WTC11 (cell line): Measurements from ENCODE around the gene ZNF853.

ENCODE experiments used
- ATF3 ChIP-seq: sonication (generic); formaldehyde crosslinking; conservative IDR thresholded peaks from 2 replicates; pipeline ENCODE4 v1.8.1; 2022; ENCODE audit warnings: mild to moderate bottlenecking, missing genetic modification reagents
- CTCF ChIP-seq: fragments of 200-600 bp; IDR thresholded peaks from 2 replicates; pipeline ENCODE4 v1.8.0; 2022; ENCODE audit warnings: antibody characterized with exemption
- ESRRA ChIP-seq: sonication (generic); formaldehyde crosslinking; IDR thresholded peaks from 2 replicates; pipeline ENCODE4 v1.8.1; 2022; ENCODE audit warnings: mild to moderate bottlenecking, missing genetic modification reagents, borderline replicate concordance
- JUN ChIP-seq: sonication (generic); formaldehyde crosslinking; IDR thresholded peaks from 2 replicates; pipeline ENCODE4 v1.8.0; 2023; ENCODE audit warnings: mild to moderate bottlenecking, missing genetic modification reagents
- NR2C2 ChIP-seq: sonication (generic); formaldehyde crosslinking; IDR thresholded peaks from 2 replicates; pipeline ENCODE4 v1.8.0; 2022; ENCODE audit warnings: mild to moderate bottlenecking, missing genetic modification reagents
- OVOL2 ChIP-seq: fragments of 250-450 bp; sonication (Bioruptor Pico); IDR thresholded peaks from 2 replicates; pipeline ENCODE4 v1.9.0; 2021; ENCODE audit warnings: mild to moderate bottlenecking, borderline replicate concordance
- SP1 ChIP-seq: sonication (generic); formaldehyde crosslinking; conservative IDR thresholded peaks from 2 replicates; pipeline ENCODE4 v1.8.1; 2022; ENCODE audit warnings: missing genetic modification reagents
- USF2 ChIP-seq: sonication (generic); formaldehyde crosslinking; IDR thresholded peaks from 2 replicates; pipeline ENCODE4 v1.8.1; 2023; ENCODE audit warnings: mild to moderate bottlenecking, missing genetic modification reagents, moderate library complexity
- ZNF671 ChIP-seq: fragments of 250-450 bp; sonication (Bioruptor Pico); IDR thresholded peaks from 2 replicates; pipeline ENCODE4 v1.8.0; 2021; ENCODE audit warnings: mild to moderate bottlenecking
- TF ChIP-seq, protein P1 (sequence below): fragments of 250-450 bp; sonication (Bioruptor Pico); IDR thresholded peaks from 2 replicates; pipeline ENCODE4 v1.9.0; 2021; ENCODE audit warnings: mild to moderate bottlenecking
- TF ChIP-seq, protein P2 (sequence below): sonication (generic); formaldehyde crosslinking; IDR thresholded peaks from 2 replicates; pipeline ENCODE4 v1.8.0; 2022; ENCODE audit warnings: mild to moderate bottlenecking, missing genetic modification reagents

- TF ChIP-seq CTCF: no peak
- TF ChIP-seq, protein P1, sequence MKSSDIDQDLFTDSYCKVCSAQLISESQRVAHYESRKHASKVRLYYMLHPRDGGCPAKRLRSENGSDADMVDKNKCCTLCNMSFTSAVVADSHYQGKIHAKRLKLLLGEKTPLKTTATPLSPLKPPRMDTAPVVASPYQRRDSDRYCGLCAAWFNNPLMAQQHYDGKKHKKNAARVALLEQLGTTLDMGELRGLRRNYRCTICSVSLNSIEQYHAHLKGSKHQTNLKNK (CRISPR knock-in tag): no peak
- no peak for TF ChIP-seq NR2C2 (CRISPR knock-in tag)
- TF ChIP-seq, protein P2, sequence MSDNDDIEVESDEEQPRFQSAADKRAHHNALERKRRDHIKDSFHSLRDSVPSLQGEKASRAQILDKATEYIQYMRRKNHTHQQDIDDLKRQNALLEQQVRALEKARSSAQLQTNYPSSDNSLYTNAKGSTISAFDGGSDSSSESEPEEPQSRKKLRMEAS (CRISPR knock-in tag): no peak
- no peak for TF ChIP-seq OVOL2 (CRISPR knock-in tag)
- TF ChIP-seq ESRRA: no peak
- TF ChIP-seq USF2 (CRISPR knock-in tag): no peak
- no peak for TF ChIP-seq ZNF671 (CRISPR knock-in tag)
- no peak for TF ChIP-seq SP1
- no peak for TF ChIP-seq ATF3 (CRISPR knock-in tag)
- no peak for TF ChIP-seq JUN (CRISPR knock-in tag)
Observed at GRCh38 chr7:6571160-6571779, 44.1 kb upstream of the ZNF853 start.
